Measurements from ENCODE around the gene MED27. TPM values are rescaled to one million over a fixed set of nuclear protein-coding genes. Genes with fewer than 3 reads are reported as not detected.

The MED27 gene
- total and polyA plus RNA-seq, 2 of the 4 experiments (the other 2 are of a cell fraction): 50.2 to 63.4 TPM

- Histone ChIP-seq H3K18ac (ENCODE audit: low read depth, low read length) (no peak overlapping the region), H3K23ac (ENCODE audit: low read depth, low read length) (no peak overlapping the region), H2BK5ac (ENCODE audit: low read depth, low read length, poor library complexity, severe bottlenecking) (no peak overlapping the region), H3K4ac (ENCODE audit: low read depth, low read length) (no peak overlapping the region), H4K20me1 (ENCODE audit: insufficient read depth, low read length) (no peaks in the 10 kb centered on the region; the same call in 1 of the 2 replicates), H3K4me1 (ENCODE audit: control insufficient read depth, insufficient read depth, low read length) (no peaks in the 10 kb centered on the region; the same call in 1 of the 2 replicates), H2BK120ac (ENCODE audit: low read depth, low read length) (no peak overlapping the region), H2AFZ (replicated peaks; ENCODE audit: low read length, poor library complexity) (no peak overlapping the region), H3K14ac (replicated peaks; ENCODE audit: low read depth, low read length) (no peak overlapping the region), H4K8ac (ENCODE audit: low read depth in 2 of 2, low read length in 2 of 2) (no peak overlapping the region), H3K9me3 (ENCODE audit: control insufficient read depth, insufficient read depth, low read length) (no peaks in the 10 kb centered on the region), H3K9me1 (ENCODE audit: insufficient read depth, low read length) (peaks cover 5% of the 10 kb centered on the region; the same call in 1 of the 2 replicates), H3K9ac (ENCODE audit: low read depth, low read length) (no peak overlapping the region), H3K4me2 (ENCODE audit: low read depth, low read length) (no peak overlapping the region), H2AK5ac (ENCODE audit: low read depth, low read length) (no peak overlapping the region), H2BK20ac (ENCODE audit: low read depth, low read length) (no peak overlapping the region), H2BK15ac (ENCODE audit: low read depth, low read length) (no peak overlapping the region), H3K4me3 (ENCODE audit: insufficient read depth, low read depth, low read length) (no peak overlapping the region), H4K91ac (ENCODE audit: insufficient read depth, low read depth, low read length) (no peak overlapping the region), H3K36me3 (ENCODE audit: control insufficient read depth, insufficient read depth, low read length) (0 out of 2 replicates have a peak, but pooled peaks cover 2% of the 10 kb centered on the region), H4K5ac (ENCODE audit: low read depth, low read length) (no peak overlapping the region), H3K79me1 (ENCODE audit: low read depth in 1 of 2, low read length in 2 of 2) (peaks cover 3 to 12% of the 10 kb centered on the region in 2 experiments; a peak in 2 of 4 replicates), H3K27me3 (ENCODE audit: control insufficient read depth, insufficient read depth, low read length) (no peaks in the 10 kb centered on the region), H3K27ac (ENCODE audit: insufficient read depth, low read length) (no peak overlapping the region), H3K56ac (ENCODE audit: extremely low read depth, insufficient read depth, low read length) (no peak overlapping the region), H2AK9ac (replicated peaks; ENCODE audit: low read depth, low read length, poor library complexity) (no peak overlapping the region)
- intact Hi-C loops (cut with micrococcal nuclease): no loop called here
- no peak for TF ChIP-seq FOS (IDR thresholded peaks at IDR 0.05; ENCODE audit: low read depth, low read length)
- DNase-seq (no peak), ATAC-seq (ENCODE audit: low read depth) (no peak)
- dilution Hi-C loops (cut with HindIII; ENCODE audit: low sequenced_read_pairs, unreplicated experiment): no loop called here
- WGBS, 2 experiments (ENCODE audit: extremely low coverage in 2 of 2, insufficient read length in 1 of 2): 89% methylated on average over 15 of the region's 20 CpGs; no CpG with 5 or more reads in 1 of the 2 experiments
- ChIA-PET CTCF (no interaction called here), POLR2A (ENCODE audit: unreplicated experiment) (no interaction called here)
- in situ Hi-C loops (cut with MboI; ENCODE audit: low sequenced_read_pairs): no loop called here
- no TSS peak for BruUV-seq (replicated peaks)
Measured at GRCh38 chr9:131899296-131900228, 180.1 kb downstream of the MED27 start.
